Measurements from ENCODE around the gene CHRNE.
"Not testable (repeated sequence)": the region's sequence is repeated elsewhere in the genome, so short reads cannot be mapped to it uniquely, and the experiment has no call there.

The CHRNE gene

GRCh38 chr17:4926577-4927335, 23.9 kb upstream of the CHRNE start:
- H3K4me1 ChIP-seq (ENCODE audit: control insufficient read depth in 1 of 2, insufficient read depth in 2 of 2, low read length in 2 of 2); H3K27ac ChIP-seq (ENCODE audit: low read length); H3K27me3 ChIP-seq (ENCODE audit: low read depth, low read length); H3K4me3 ChIP-seq (ENCODE audit: low read depth in 1 of 2, low read length in 2 of 2); H3K36me3 ChIP-seq (ENCODE audit: control insufficient read depth in 1 of 2, insufficient read depth in 2 of 2, low read length in 2 of 2); H3K9me3 ChIP-seq (ENCODE audit: control insufficient read depth in 1 of 2, low read length in 2 of 2): not testable (repeated sequence)

GRCh38 chr17:4921320-4921719, 18.4 kb upstream of the CHRNE start:
- H3K27me3 ChIP-seq (ENCODE audit: low read depth, low read length), result no peaks in the 10 kb centered on the region
- H3K36me3 ChIP-seq (ENCODE audit: control insufficient read depth in 1 of 2, insufficient read depth in 2 of 2, low read length in 2 of 2), result no peaks in the 10 kb centered on the region
- no peak overlapping the region for H3K4me3 ChIP-seq (ENCODE audit: low read depth in 1 of 2, low read length in 2 of 2)
- H3K9me3 ChIP-seq (ENCODE audit: control insufficient read depth in 1 of 2, low read length in 2 of 2), result no peaks in the 10 kb centered on the region
- H3K27ac ChIP-seq (ENCODE audit: low read length), result no peak overlapping the region
- no peaks in the 10 kb centered on the region for H3K4me1 ChIP-seq (ENCODE audit: control insufficient read depth in 1 of 2, insufficient read depth in 2 of 2, low read length in 2 of 2)

DNA sequence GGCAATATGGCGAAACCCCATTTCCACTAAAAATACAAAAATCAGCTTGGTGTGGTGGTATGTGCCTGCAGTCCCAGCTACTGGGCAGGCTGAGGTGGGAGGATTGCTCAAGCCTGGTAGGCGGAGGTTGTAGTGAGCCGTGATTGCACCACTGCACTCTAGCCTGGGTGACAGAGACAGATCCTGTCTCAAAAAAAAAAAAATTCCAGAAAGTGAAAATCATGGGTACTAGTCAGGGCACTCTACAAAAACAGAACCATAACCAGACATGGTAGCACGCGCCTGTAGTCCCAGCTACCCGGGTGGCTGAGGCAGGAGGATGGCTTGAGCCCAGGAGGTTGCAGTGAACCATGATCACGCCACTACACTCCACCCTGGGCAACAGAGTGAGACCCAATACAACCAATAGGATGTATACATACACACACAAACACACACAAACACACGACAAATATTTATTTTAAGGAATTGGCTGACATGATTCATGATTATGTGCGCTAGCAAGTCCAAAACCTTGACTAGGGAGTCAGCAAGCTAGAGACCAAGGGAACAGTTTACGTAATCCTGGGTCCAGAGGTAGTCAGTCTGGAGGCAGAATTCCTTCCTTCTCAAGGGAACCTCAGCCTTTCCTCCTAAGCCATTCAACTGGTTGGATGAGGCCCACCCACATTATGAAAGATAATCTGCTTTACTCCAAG, 17.6 kb upstream of the CHRNE start:
- no peaks in the 10 kb centered on the region for H3K4me1 ChIP-seq (ENCODE audit: control insufficient read depth in 1 of 2, insufficient read depth in 2 of 2, low read length in 2 of 2)
- no peaks in the 10 kb centered on the region for H3K27me3 ChIP-seq (ENCODE audit: low read depth, low read length)
- H3K36me3 ChIP-seq (ENCODE audit: control insufficient read depth in 1 of 2, insufficient read depth in 2 of 2, low read length in 2 of 2), result no peaks in the 10 kb centered on the region
- H3K27ac ChIP-seq (ENCODE audit: low read length), result no peak overlapping the region
- no peaks in the 10 kb centered on the region for H3K9me3 ChIP-seq (ENCODE audit: control insufficient read depth in 1 of 2, low read length in 2 of 2)
- no peak overlapping the region for H3K4me3 ChIP-seq (ENCODE audit: low read depth in 1 of 2, low read length in 2 of 2)

- Histone ChIP-seq H3K4me1 (ENCODE audit: control insufficient read depth in 1 of 2, insufficient read depth in 2 of 2, low read length in 2 of 2) (no peaks in the 10 kb centered on the region), H3K27ac (ENCODE audit: low read length) (no peak overlapping the region), H3K27me3 (ENCODE audit: low read depth, low read length) (no peaks in the 10 kb centered on the region), H3K36me3 (ENCODE audit: control insufficient read depth in 1 of 2, insufficient read depth in 2 of 2, low read length in 2 of 2) (no peaks in the 10 kb centered on the region), H3K4me3 (ENCODE audit: low read depth in 1 of 2, low read length in 2 of 2) (no peak overlapping the region), H3K9me3 (ENCODE audit: control insufficient read depth in 1 of 2, low read length in 2 of 2) (no peaks in the 10 kb centered on the region)
Observed at GRCh38 chr17:4919511-4920047, 16.7 kb upstream of the CHRNE start.

DNA sequence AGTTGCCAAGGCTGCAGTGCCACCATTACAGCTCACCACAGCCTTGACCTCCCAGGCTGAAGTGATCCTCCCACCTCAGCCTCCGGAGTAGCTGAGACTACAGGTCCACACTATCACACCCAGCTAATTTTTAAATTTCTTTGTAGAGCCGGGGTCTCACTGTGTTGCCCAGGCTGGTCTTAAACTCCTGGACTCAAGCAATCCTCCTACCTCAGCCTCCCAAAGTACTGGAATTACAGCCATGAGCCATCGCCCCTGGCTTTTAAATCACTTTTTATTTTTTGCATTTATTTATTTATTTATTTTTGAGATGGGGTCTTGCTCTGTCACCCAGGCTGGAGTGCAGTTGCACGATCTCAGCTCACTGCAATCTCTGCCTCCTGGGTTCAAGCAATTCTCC, 11.7 kb upstream of the CHRNE start:
- not testable (repeated sequence) for H3K9me3 ChIP-seq (ENCODE audit: control insufficient read depth in 1 of 2, low read length in 2 of 2); H3K4me1 ChIP-seq (ENCODE audit: control insufficient read depth in 1 of 2, insufficient read depth in 2 of 2, low read length in 2 of 2); H3K27ac ChIP-seq (ENCODE audit: low read length); H3K27me3 ChIP-seq (ENCODE audit: low read depth, low read length); H3K4me3 ChIP-seq (ENCODE audit: low read depth in 1 of 2, low read length in 2 of 2); H3K36me3 ChIP-seq (ENCODE audit: control insufficient read depth in 1 of 2, insufficient read depth in 2 of 2, low read length in 2 of 2)

DNA sequence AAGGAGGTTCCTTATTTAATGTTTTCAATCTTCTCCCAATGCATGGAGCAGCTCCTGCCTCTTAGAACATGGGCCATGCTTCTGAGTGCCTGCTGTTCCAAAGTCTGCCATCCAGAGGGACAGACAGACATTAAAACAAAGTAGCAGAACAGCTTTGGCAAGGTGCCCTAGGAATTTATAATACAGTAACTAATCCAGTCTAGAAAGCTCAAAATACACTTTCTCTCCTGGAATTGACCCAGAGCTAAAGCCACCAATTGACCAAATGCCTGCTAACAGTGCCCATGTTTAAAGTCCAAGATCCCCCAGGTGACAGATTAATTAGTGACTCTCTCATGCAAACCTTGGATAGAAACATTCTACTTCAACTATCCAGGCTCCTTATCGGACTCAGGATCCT, 11.1 kb upstream of the CHRNE start:
- Histone ChIP-seq H3K4me3 (ENCODE audit: low read depth in 1 of 2, low read length in 2 of 2) (no peak overlapping the region), H3K36me3 (ENCODE audit: control insufficient read depth in 1 of 2, insufficient read depth in 2 of 2, low read length in 2 of 2) (no peaks in the 10 kb centered on the region), H3K27ac (ENCODE audit: low read length) (no peak overlapping the region), H3K9me3 (ENCODE audit: control insufficient read depth in 1 of 2, low read length in 2 of 2) (no peaks in the 10 kb centered on the region), H3K4me1 (ENCODE audit: control insufficient read depth in 1 of 2, insufficient read depth in 2 of 2, low read length in 2 of 2) (no peaks in the 10 kb centered on the region), H3K27me3 (ENCODE audit: low read depth, low read length) (no peaks in the 10 kb centered on the region)

DNA sequence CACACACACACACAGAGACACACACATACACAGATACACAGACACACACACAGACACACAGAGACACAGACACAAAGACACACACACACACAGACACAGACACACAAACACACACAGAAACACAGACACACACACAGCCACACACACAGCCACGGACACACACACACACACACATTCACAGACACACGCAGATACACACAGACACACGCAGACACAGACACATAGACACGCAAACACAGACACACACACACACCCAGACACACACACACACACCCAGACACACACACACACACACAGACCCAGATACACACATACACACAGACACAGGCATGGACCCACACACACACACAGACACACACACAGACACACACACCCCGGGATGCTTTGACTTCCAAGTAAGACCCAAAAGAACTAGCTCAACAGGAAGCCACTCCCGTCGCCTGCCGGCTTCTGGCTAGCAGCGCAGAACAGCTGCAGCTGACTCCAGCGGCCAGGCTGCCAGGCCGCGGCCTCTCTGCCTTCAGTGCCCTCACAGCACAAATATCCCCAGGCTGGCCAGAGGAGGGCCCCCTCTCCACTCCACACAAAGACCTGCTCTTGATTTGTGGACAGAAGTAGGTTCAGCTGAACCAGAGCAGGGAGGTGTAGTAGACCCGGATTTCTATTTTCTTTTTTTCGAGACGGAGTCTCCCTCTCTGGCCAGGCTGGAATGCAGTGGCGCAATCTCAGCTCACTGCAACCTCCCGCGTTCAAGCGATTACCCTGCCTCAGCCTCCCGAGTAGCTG, 6.0 kb upstream of the CHRNE start:
- Histone ChIP-seq H3K9me3 (ENCODE audit: control insufficient read depth in 1 of 2, low read length in 2 of 2) (no peaks in the 10 kb centered on the region), H3K4me1 (ENCODE audit: control insufficient read depth in 1 of 2, insufficient read depth in 2 of 2, low read length in 2 of 2) (peaks cover 0 to 6% of the 10 kb centered on the region in 2 donors), H3K4me3 (ENCODE audit: low read depth in 1 of 2, low read length in 2 of 2) (no peak overlapping the region), H3K27me3 (ENCODE audit: low read depth, low read length) (no peaks in the 10 kb centered on the region), H3K27ac (ENCODE audit: low read length) (peak overlapping the region; percentile 39), H3K36me3 (ENCODE audit: control insufficient read depth in 1 of 2, insufficient read depth in 2 of 2, low read length in 2 of 2) (no peaks in the 10 kb centered on the region)

GRCh38 chr17:4908301-4908700, 5.4 kb upstream of the CHRNE start:
- H3K9me3 ChIP-seq (ENCODE audit: control insufficient read depth in 1 of 2, low read length in 2 of 2), result no peaks in the 10 kb centered on the region
- H3K36me3 ChIP-seq (ENCODE audit: control insufficient read depth in 1 of 2, insufficient read depth in 2 of 2, low read length in 2 of 2), result no peaks in the 10 kb centered on the region
- peaks cover 0 to 6% of the 10 kb centered on the region in 2 donors for H3K4me1 ChIP-seq (ENCODE audit: control insufficient read depth in 1 of 2, insufficient read depth in 2 of 2, low read length in 2 of 2)
- no peaks in the 10 kb centered on the region for H3K27me3 ChIP-seq (ENCODE audit: low read depth, low read length)
- no peak overlapping the region for H3K4me3 ChIP-seq (ENCODE audit: low read depth in 1 of 2, low read length in 2 of 2)
- H3K27ac ChIP-seq (ENCODE audit: low read length), result peak overlapping the region; percentile 39

DNA sequence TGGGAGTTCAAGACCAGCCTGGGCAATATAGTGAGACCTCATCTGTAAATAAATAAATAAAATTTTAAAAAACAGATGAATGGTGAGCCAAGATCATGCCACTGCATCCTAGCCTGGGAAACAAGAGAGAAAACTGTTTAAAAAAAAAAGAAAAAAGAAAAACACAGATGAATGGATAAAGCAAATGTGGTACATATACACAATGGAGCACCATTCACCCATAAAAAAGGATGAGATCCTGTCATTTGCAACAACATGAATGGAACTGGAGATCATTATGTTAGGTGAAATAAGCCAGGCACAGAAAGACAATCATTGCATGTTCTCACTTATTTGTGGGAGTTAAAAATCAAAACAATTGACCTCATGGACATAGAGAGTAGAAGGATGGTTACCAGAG, 3.7 kb upstream of the CHRNE start:
- not testable (repeated sequence) for H3K27ac ChIP-seq (ENCODE audit: low read length); H3K4me3 ChIP-seq (ENCODE audit: low read depth in 1 of 2, low read length in 2 of 2); H3K36me3 ChIP-seq (ENCODE audit: control insufficient read depth in 1 of 2, insufficient read depth in 2 of 2, low read length in 2 of 2); H3K27me3 ChIP-seq (ENCODE audit: low read depth, low read length); H3K4me1 ChIP-seq (ENCODE audit: control insufficient read depth in 1 of 2, insufficient read depth in 2 of 2, low read length in 2 of 2); H3K9me3 ChIP-seq (ENCODE audit: control insufficient read depth in 1 of 2, low read length in 2 of 2)

GRCh38 chr17:4902540-4902939, 358 bp downstream of the CHRNE start:
- H3K4me1 ChIP-seq (ENCODE audit: control insufficient read depth in 1 of 2, insufficient read depth in 2 of 2, low read length in 2 of 2), result peaks cover 0 to 12% of the 10 kb centered on the region in 2 donors
- no peaks in the 10 kb centered on the region for H3K9me3 ChIP-seq (ENCODE audit: control insufficient read depth in 1 of 2, low read length in 2 of 2)
- H3K27me3 ChIP-seq (ENCODE audit: low read depth, low read length), result peaks cover 12% of the 10 kb centered on the region
- no peak overlapping the region for H3K4me3 ChIP-seq (ENCODE audit: low read depth in 1 of 2, low read length in 2 of 2)
- H3K27ac ChIP-seq (ENCODE audit: low read length), result no peak overlapping the region
- no peaks in the 10 kb centered on the region for H3K36me3 ChIP-seq (ENCODE audit: control insufficient read depth in 1 of 2, insufficient read depth in 2 of 2, low read length in 2 of 2)

- H3K4me3 ChIP-seq (ENCODE audit: low read depth in 1 of 2, low read length in 2 of 2), result peak overlapping the region in 1 of 2 donors; percentile 39
- peaks cover 12% of the 10 kb centered on the region for H3K27me3 ChIP-seq (ENCODE audit: low read depth, low read length)
- H3K9me3 ChIP-seq (ENCODE audit: control insufficient read depth in 1 of 2, low read length in 2 of 2), result no peaks in the 10 kb centered on the region
- no peak overlapping the region for H3K27ac ChIP-seq (ENCODE audit: low read length)
- H3K36me3 ChIP-seq (ENCODE audit: control insufficient read depth in 1 of 2, insufficient read depth in 2 of 2, low read length in 2 of 2), result peaks cover 0 to 7% of the 10 kb centered on the region in 2 donors
- H3K4me1 ChIP-seq (ENCODE audit: control insufficient read depth in 1 of 2, insufficient read depth in 2 of 2, low read length in 2 of 2), result peaks cover 0 to 12% of the 10 kb centered on the region in 2 donors
Observed at GRCh38 chr17:4901648-4902344, 1.1 kb downstream of the CHRNE start.
